Left ventricle myocardium inferior (tissue), 1 donor: ENCODE data around the gene MEPCE. TPM values are rescaled to one million over a fixed set of nuclear protein-coding genes. Genes with fewer than 3 reads are reported as not detected.

Experiments used
- DNase-seq: peaks from one replicate; pipeline ENCODE4 v3.0.0-alpha.2; 2020
- H3K27ac ChIP-seq: fragments of 200-600 bp; replicated peaks from 2 replicates; pipeline ENCODE4 v1.8.0; 2021
- H3K27me3 ChIP-seq: fragments of 200-600 bp; 2 replicates; pipeline ENCODE4 v1.8.0; 2021; ENCODE audit warnings: low read depth
- H3K36me3 ChIP-seq: fragments of 200-600 bp; 2 replicates; pipeline ENCODE4 v1.8.0; 2021
- H3K4me1 ChIP-seq: fragments of 200-600 bp; 2 replicates; pipeline ENCODE4 v1.8.0; 2021
- H3K4me3 ChIP-seq: fragments of 200-600 bp; 2 replicates; pipeline ENCODE4 v1.8.0; 2021; ENCODE audit warnings: mild to moderate bottlenecking, moderate library complexity
- H3K9me3 ChIP-seq: fragments of 200-600 bp; replicated peaks from 2 replicates; pipeline ENCODE4 v1.8.0; 2021
- intact Hi-C: fragments of 100-400 bp; cut with micrococcal nuclease; formaldehyde crosslinking; loops from one replicate; pipeline ENCODE4 v1.11.0; 2022
- total RNA-seq: library from RNA; stranded (reverse); fragmentation: NEBNext Ultra II Directional; extraction: Animal tissue kit (Norgen Biotek cat#: 25700); gene quantifications from one replicate; pipeline ENCODE4 v1.2.1, GENCODE V29; 2021
- TF ChIP-seq, protein P1 (sequence below): fragments of 200-600 bp; IDR thresholded peaks from 2 replicates; pipeline ENCODE4 v1.8.0; 2021; ENCODE audit warnings: antibody characterized with exemption, mild to moderate bottlenecking, borderline replicate concordance
- donor health status: DM: no; HTN: yes; CAD: no; lungs with severe emphysema.

Gene MEPCE
- total RNA-seq, 1 donor from 2014 or later = 23.6 TPM

DNA sequence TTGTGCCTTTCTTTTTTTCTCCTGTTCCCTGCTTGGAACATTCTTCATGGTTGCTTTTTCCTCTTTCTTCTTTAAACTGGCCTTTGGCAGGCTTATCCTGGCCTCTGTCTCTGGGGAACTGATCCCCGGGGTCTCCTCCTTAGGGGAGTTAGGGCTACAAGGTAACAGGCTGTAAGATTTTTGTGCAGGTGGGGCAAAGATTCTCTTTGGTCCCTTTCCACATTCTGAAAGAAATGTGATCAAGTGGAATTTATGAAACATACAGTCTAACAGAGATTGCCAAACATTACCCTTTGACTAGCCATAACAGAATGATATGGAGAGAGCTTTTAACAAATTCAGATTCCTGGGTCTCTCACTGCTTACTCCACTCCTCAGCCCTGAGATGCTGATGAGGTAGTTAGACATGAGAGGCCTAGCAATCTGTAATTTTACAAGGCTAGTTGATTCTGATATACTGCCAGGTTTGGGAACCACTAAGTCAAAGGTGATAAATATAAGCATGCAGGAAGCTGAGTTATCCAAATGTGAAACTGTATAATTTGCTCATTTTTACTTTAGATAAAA lies 9.9 kb upstream of the MEPCE start:
- TF ChIP-seq, protein P1, sequence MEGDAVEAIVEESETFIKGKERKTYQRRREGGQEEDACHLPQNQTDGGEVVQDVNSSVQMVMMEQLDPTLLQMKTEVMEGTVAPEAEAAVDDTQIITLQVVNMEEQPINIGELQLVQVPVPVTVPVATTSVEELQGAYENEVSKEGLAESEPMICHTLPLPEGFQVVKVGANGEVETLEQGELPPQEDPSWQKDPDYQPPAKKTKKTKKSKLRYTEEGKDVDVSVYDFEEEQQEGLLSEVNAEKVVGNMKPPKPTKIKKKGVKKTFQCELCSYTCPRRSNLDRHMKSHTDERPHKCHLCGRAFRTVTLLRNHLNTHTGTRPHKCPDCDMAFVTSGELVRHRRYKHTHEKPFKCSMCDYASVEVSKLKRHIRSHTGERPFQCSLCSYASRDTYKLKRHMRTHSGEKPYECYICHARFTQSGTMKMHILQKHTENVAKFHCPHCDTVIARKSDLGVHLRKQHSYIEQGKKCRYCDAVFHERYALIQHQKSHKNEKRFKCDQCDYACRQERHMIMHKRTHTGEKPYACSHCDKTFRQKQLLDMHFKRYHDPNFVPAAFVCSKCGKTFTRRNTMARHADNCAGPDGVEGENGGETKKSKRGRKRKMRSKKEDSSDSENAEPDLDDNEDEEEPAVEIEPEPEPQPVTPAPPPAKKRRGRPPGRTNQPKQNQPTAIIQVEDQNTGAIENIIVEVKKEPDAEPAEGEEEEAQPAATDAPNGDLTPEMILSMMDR = no peak
- intact Hi-C loops = no loop called here
- no peak overlapping the region for H3K4me3 ChIP-seq
- no peaks in the 10 kb centered on the region for H3K9me3 ChIP-seq
- DNase-seq = no peak
- H3K36me3 ChIP-seq = peaks cover 6% of the 10 kb centered on the region
- H3K27ac ChIP-seq = no peak overlapping the region
- no peaks in the 10 kb centered on the region for H3K27me3 ChIP-seq
- no peaks in the 10 kb centered on the region for H3K4me1 ChIP-seq

DNA sequence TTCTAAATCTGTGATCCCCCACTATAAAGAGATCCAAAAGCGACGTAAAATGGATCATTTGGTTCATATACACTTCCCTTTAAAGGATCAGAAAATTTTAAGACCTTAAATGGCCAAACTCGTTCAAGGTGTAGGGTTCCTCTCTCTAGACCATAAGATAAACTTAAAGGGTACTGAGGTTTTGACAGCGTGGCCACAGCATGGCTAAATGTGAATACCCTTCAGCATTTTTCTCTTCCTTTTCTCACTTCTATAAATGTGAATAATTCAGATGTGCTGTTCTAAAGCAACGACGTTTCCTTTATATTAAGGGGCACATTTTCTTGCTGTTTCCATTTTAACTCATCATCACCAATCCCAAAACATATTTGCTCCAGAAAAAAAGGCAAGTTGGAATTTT lies 6.3 kb upstream of the MEPCE start:
- H3K4me1 ChIP-seq = peaks cover 7% of the 10 kb centered on the region
- peaks cover 6% of the 10 kb centered on the region for H3K36me3 ChIP-seq
- no peaks in the 10 kb centered on the region for H3K27me3 ChIP-seq
- H3K27ac ChIP-seq = no peak overlapping the region
- no peak for DNase-seq
- intact Hi-C loops = no loop called here
- no peaks in the 10 kb centered on the region for H3K9me3 ChIP-seq
- H3K4me3 ChIP-seq = no peak overlapping the region
- TF ChIP-seq, protein P1 = no peak

DNA sequence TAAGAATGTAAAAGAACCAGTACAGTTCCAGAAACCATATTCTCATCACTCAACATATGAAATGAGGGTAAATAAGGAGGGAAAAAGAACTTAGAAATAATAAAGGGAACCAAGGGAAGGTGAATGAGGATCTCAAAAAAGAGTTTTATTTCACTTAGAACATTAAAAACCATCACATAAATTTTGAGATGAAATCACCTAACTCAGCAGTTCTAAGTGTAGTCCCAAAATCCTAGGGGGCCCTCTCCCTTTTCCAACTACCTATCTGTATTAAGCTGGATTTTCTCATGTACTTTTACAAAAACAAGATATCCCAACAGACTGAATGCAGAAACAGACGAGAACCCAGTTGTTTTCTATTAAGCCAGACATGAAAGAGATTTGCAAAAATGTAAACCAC lies 4.3 kb upstream of the MEPCE start:
- H3K9me3 ChIP-seq = no peaks in the 10 kb centered on the region
- intact Hi-C loops = no loop called here
- H3K27ac ChIP-seq = no peak overlapping the region
- TF ChIP-seq, protein P1 = no peak
- H3K36me3 ChIP-seq = peaks cover 6% of the 10 kb centered on the region
- H3K4me1 ChIP-seq = peaks cover 14% of the 10 kb centered on the region
- H3K4me3 ChIP-seq = no peak overlapping the region
- no peaks in the 10 kb centered on the region for H3K27me3 ChIP-seq
- DNase-seq = no peak

DNA sequence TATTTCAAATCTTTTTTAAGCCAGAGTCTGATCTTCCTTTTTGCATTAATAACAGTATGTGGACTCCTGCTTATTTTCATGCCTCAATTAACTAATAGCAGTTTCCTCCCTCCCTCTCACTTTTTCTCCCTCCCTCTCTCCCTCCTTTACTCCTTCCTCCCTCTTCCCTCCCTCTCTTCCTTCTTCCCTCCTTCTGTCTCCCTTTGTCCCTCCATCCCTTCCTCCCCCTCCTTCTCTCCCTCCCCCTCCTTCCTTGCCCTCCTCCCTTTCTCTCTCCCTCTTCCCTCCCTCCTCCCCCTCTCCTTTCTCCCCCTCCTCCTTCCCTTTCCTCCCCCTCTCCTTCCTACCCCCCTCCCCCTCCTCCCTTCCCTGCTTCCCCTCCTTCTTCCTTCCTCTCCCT lies 3.1 kb upstream of the MEPCE start:
- no peaks in the 10 kb centered on the region for H3K27me3 ChIP-seq
- no peaks in the 10 kb centered on the region for H3K9me3 ChIP-seq
- H3K4me3 ChIP-seq = no peak overlapping the region
- TF ChIP-seq, protein P1 = no peak
- H3K36me3 ChIP-seq = peaks cover 6% of the 10 kb centered on the region
- peaks cover 25% of the 10 kb centered on the region for H3K4me1 ChIP-seq
- no peak for DNase-seq
- intact Hi-C loops = no loop called here
- no peak overlapping the region for H3K27ac ChIP-seq

DNA sequence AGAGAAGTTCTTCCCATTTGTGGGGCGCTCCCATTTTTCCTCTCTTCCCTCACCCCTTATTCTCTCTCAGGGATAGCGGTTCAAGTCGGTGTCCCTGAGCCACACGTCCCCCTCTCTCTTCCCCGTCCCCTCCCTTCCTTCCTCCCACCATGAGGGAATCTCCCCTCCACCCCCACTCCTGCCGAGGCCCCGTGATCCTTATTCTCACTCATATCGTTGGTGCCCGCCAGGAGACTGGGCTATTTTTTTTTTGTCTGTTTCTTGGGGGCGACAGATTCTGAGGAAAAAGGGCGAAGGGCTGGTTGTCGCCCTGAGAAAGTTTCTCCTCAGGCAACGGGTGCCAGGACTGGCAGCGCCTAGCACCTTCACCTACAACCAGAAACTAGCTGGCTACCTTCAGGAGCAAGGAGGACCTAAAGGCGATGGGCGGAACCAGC lies 1.9 kb upstream of the MEPCE start:
- TF ChIP-seq, protein P1 = no peak
- Histone ChIP-seq H3K27ac (peak overlapping the region; percentile 100), H3K36me3 (peaks cover 4% of the 10 kb centered on the region), H3K4me1 (peaks cover 38% of the 10 kb centered on the region), H3K9me3 (no peaks in the 10 kb centered on the region), H3K4me3 (peak overlapping the region; percentile 86), H3K27me3 (no peaks in the 10 kb centered on the region)
- no peak for DNase-seq
- intact Hi-C loops = no loop called here
